ENCODE data around the gene PLEKHA8.

The PLEKHA8 gene

GRCh38 chr7:30166155-30166840 is 138.1 kb downstream of the PLEKHA8 start:
- no peak for DNase-seq
- Histone ChIP-seq H3K36me3 (no peaks in the 10 kb centered on the region), H3K27ac (no peak overlapping the region), H3K4me3 (ENCODE audit: low read depth, low read length) (no peak overlapping the region), H3K9me3 (ENCODE audit: severe bottlenecking) (no peaks in the 10 kb centered on the region), H3K27me3 (ENCODE audit: insufficient read depth, low read depth, severe bottlenecking) (no peaks in the 10 kb centered on the region)
- TF ChIP-seq CTCF (IDR thresholded peaks at IDR 0.05; ENCODE audit: low read depth, low read length), result no peak

DNA sequence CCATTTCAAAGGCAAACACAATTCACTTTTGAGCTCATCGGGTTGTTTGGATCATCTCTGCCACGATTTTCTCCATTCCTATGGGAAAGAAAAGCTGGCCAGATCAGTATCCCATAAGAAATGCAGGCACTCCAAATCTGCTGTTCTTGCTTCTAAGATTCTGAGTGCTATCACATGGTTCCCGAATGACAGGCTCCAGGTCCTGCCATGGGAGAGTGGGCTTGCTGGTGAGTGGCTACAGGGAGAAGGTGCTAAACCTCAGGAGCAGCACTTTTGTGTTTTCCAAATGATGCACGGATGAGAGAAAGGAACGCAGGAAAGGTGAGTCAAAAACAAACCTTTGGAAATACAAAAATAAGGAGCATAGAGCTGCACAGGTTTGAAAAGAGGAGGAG is 138.6 kb downstream of the PLEKHA8 start:
- Histone ChIP-seq H3K9me3 (ENCODE audit: severe bottlenecking) (no peaks in the 10 kb centered on the region), H3K27ac (no peak overlapping the region), H3K36me3 (no peaks in the 10 kb centered on the region), H3K4me3 (ENCODE audit: low read depth, low read length) (no peak overlapping the region), H3K27me3 (ENCODE audit: insufficient read depth, low read depth, severe bottlenecking) (no peaks in the 10 kb centered on the region)
- no peak for TF ChIP-seq CTCF (IDR thresholded peaks at IDR 0.05; ENCODE audit: low read depth, low read length)
- no peak for DNase-seq

- Histone ChIP-seq H3K27me3 (ENCODE audit: insufficient read depth, low read depth, severe bottlenecking) (no peaks in the 10 kb centered on the region), H3K4me3 (ENCODE audit: low read depth, low read length) (no peak overlapping the region), H3K36me3 (no peaks in the 10 kb centered on the region), H3K9me3 (ENCODE audit: severe bottlenecking) (no peaks in the 10 kb centered on the region), H3K27ac (no peak overlapping the region)
- DNase-seq, result no peak
- TF ChIP-seq CTCF (IDR thresholded peaks at IDR 0.05; ENCODE audit: low read depth, low read length), result no peak
These were observed 139.7 kb downstream of the PLEKHA8 start for GRCh38 chr7:30167901-30168300.

GRCh38 chr7:30168835-30169573 is 140.8 kb downstream of the PLEKHA8 start:
- H3K9me3 ChIP-seq (ENCODE audit: severe bottlenecking), result no peaks in the 10 kb centered on the region
- H3K36me3 ChIP-seq, result no peaks in the 10 kb centered on the region
- H3K27me3 ChIP-seq (ENCODE audit: insufficient read depth, low read depth, severe bottlenecking), result no peaks in the 10 kb centered on the region
- no peak overlapping the region for H3K27ac ChIP-seq
- DNase-seq, result no peak
- no peak overlapping the region for H3K4me3 ChIP-seq (ENCODE audit: low read depth, low read length)
- no peak for TF ChIP-seq CTCF (IDR thresholded peaks at IDR 0.05; ENCODE audit: low read depth, low read length)

DNA sequence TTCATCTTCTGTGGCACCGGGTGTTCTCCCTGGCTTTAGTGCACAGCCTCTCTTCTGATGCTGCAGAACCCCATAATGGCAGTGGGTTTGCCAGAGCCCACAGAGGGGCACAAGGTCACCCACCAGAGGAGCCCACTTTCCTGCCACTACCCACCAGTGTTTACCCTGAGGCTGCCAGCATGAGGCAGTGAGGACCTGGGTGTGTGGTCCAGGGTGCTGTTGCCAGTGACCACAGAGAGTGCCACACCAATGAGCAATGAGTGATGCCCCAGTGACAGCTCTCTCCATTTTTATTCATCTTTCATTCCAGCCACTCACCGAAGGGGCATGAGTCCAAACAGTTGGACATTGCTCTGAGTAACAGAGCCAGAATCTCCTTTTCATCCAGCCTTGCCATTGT is 141.4 kb downstream of the PLEKHA8 start:
- no peak for DNase-seq
- no peak overlapping the region for H3K27ac ChIP-seq
- H3K27me3 ChIP-seq (ENCODE audit: insufficient read depth, low read depth, severe bottlenecking), result no peaks in the 10 kb centered on the region
- H3K36me3 ChIP-seq, result no peaks in the 10 kb centered on the region
- no peak overlapping the region for H3K4me3 ChIP-seq (ENCODE audit: low read depth, low read length)
- no peak for TF ChIP-seq CTCF (IDR thresholded peaks at IDR 0.05; ENCODE audit: low read depth, low read length)
- no peaks in the 10 kb centered on the region for H3K9me3 ChIP-seq (ENCODE audit: severe bottlenecking)
